HG02610 (cell line): Measurements from ENCODE around the gene P4HA1.
A peak's percentile ranks its signal among the peaks of the same experiment; 100 is the strongest.

Source experiments
- ATAC-seq: cut with Tn5 transposase; IDR thresholded peaks from one replicate; pipeline ENCODE4 v1.9.1; 2021; ENCODE audit warnings: mild to moderate bottlenecking, moderate library complexity; ENCODE audit not compliant: unreplicated experiment

The P4HA1 gene

DNA sequence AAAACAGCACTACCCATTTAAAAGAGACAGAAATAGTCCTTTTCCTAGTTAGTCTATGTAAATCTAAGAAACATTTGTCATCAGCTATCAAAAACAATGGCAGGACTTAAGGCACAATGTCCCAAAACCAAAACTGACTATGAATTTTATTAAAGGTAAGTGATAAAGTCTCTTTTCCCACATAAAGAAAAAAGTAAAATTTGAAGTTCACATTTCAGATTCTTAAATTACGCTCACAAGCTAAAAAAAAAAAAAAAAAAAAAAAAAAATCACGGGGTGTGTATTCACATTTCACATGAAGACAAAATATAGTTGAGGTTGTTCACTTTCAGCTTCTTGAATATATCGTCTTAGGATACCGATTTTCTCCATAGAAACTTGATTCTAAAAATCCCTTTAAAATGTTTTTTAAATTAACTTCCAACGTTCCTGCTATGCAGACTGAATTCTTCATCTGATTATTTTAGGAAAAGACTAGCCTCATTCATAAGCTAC lies 1.6 kb downstream of the P4HA1 start:
- ATAC-seq, result no peak

DNA sequence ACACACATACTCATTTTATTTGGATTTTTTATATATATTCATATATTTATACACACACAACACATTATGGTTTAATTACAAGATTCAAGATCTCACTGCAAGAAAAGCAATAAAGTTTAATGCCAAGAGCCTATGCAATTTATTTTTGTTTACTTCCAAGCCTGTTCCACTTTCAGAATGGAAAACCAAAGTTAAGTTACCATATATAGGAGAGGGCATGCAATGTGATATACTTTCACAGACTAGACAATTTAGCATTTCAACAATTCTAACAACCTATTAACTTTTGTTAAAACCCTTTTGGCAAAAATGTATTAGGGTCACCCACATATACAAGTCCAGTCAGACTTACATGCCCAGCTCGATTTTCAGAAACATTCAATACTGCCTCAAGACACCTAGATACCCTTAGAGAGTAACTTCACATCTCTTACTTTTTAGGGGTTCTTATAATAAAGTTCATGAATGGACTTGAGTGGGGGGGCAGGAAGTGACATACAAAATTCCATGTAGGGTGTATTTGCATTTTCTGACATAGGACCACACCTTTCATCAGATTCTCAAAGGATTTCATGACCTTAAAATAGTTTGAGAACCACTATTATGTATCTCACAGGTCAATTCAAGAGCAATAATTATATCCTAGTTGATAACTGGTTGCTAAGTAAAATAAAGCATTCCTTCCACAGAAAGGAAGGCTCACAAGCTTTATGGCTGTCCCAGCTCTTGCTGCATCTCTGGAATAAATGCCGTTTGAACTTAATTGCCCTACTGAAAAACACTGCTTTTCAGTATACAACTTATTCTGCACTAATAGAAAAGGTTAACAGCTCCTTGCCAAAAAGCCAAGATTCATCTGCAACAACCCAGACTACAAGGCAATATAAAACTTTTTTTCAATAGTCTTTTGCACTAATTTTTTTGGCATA lies 2.5 kb downstream of the P4HA1 start:
- ATAC-seq, result no peak

DNA sequence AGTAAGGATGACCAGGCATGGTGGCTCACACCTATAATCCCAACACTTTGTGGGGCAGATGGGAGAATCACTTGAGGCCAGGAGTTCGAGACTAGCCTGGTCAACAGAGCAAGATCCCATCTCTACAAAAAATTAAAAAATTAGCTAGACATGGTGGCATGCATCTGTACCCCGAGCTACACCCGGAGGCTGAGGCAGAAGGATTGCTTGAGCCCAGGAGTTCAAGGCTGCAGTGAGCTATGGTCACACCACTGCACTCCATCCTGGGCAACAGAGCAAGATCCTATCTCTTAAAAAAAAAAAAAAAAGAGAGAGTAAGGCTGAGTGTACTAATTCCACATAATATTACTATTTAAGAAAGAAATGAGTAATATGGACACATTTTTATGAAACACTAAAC lies 3.8 kb downstream of the P4HA1 start:
- no peak for ATAC-seq

DNA sequence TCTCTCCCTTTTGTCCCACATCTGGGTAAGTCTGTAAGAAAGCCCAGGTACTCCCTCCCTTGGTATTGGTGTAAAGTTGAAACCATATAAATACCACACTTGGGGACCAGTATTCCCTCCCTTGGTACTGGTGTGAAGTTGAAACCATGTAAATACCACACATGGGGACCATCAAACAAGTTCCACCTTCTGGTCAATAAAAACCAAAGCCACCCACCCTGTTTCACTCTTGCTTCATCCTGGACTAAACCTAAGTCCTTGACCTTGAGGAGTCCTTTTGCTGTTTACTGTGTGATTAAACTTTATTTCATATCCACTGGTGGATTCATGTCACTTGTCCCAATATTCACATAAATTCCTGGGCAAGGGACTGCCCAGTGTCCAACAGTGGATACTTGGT lies 8.4 kb downstream of the P4HA1 start:
- peak; percentile 63 for ATAC-seq

DNA sequence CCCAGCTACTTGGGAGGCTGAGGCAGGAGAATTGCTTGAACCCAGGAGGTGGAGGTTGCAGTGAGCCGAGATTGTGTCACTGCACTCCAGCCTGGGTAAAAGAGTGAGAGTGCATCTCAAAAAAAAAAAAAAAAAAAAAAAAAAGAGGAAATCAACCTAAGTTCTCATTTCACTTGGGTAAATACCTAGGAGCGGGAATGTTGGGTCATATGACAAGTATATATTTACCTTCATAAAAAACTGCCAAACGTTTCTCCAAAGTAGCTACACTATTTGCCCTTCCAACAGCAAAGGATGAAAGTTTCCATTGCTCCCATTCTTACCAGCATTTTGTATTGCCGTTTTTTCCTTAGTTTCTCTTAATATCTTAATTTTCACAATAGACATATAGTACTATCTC lies 9.8 kb downstream of the P4HA1 start:
- no peak for ATAC-seq

DNA sequence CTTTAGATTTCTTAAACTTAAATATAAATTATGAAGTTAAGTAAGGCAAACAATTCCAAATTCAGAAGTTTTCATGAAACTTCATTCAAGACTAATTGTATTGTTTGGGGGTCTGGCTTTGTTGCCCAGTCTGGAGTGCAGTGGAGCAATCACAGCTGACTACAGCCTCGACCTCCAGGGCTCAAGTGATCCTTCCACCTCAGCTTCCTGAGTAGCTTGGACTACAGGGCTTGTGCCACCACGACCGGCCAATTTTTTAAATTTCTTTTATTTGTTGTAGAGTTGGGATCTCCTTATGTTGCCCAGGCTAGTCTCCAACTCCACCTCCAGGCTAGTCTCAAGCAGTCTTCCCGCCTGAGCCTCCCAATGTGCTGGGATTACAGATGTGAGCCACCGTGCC lies 12.5 kb downstream of the P4HA1 start:
- no peak for ATAC-seq

DNA sequence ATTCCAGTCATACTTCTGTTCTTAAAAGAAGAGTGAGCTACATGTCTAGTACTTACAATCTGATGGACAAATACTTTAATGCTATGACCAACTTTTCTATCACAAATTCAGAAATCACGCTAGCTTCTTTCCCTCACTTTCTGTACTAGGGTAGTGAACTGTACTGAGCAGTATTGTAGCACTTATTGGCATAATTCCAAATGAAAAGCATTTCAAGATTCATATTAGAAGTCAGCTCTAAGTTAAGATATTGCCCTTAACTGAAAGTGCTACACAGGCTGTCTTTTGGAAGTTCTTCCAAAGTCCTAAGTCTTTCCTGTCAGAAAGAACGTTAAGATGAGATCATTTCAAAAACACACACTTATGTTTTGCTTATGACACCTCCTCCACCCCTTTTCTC lies 13.4 kb downstream of the P4HA1 start:
- ATAC-seq, result no peak

DNA sequence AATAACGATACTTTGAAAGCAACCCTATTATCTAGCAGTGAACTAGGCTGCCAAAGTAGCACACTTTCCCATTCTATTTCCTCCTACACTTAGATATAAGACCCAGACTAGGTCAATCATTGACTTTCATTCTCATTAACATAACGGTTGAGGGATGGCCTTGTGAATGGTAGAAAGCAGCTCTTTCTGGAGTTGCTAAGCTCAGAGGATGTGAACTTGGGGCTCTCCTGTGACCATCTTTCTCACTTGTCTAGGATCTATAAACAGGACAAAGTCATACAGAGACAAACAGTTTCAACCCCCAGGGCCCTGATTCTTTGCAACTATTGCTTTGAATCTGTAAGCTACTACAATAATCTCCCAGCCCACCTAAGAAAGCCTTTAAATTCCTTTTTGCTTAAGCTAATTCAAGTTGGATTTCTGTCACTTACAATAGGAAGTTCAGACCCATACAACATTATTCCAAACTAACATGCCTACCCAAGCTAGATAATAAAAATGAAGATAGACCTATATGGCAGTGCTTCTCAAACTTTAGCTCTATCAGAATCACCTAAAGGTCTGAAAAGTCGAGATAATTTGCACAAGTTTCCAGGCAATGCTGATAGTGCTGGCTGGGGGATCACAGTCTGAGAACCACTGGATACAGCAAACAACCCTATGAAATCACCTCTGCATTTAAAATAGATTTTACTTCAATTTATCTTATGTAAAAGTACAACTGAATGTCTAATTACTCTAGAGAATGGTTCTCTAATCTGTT lies 16.7 kb downstream of the P4HA1 start:
- ATAC-seq, result peak; percentile 84

DNA sequence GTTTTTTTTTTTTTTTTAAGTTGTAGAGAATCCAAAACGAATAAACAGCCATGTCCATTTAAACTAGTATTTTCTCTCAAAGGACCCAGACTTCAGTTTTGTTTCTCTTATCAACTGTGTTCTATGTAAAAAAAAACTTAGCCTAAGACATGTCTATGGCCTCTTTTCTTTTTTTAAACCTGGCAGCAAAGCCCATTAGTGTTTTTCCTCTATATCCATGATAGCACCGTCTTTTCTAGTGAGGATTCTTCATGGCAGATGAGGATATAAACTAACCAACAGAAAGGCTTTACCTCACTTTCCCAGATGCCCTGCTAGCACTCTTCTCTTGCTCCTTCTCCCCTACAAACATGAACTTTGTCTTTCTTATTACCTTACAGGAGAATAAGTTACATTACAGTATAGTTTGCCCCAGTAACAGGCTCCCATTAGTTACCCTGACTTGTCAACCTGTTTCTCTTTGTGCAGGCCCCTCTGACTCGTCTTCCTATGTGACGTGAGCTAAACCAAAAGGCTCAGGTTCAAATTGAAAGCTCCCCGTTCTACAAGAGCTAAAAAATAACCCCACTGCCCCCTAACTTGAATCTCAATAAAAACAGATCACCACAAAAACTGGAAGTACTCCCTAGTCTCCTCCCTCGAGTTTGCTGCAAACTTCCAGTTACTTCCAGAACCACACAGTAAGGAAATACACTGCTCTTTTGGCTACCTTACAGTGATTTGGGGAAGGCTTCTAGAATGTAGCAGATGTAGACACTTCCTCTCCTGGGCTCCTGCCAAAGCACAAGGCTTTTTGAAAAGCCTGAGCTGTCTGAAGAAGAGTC lies 20.1 kb downstream of the P4HA1 start:
- no peak for ATAC-seq

DNA sequence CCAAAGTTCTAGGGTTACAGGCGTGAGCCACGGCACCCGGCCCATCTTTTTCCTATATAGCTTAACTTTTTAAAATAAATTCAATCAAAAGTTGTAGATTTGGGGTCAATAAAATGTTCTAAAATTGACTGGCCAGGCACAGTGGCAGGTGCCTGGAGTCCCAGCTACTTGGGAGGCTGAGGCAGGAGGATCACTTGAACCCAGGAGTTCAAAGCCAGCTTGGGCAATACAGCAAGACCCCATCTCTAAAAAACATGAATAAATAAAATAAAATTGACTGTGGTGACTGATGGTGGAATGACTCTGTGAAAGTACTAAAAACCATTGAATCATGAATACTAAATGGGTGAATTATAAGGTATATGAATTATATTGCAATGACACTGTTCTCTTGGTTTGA lies 20.8 kb downstream of the P4HA1 start:
- no peak for ATAC-seq

DNA sequence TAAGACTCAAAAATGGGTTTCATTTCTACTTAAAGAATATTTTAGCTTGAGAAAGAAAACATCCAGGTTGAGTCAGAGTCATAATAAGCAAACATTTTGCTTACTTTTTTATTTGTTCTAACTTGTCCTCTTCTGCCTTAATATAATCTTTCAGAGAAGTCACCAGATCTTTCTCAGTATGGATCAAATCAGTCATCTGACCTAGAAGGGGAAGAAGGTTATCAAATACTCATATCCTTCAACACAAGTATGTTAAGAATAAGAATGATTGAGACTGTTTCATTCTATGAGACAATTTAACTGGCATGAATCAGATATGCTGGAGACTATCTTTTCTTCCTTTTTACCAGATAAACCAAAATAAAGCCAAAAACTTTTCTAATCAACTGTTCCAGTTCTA lies 23.0 kb downstream of the P4HA1 start:
- ATAC-seq, result no peak

DNA sequence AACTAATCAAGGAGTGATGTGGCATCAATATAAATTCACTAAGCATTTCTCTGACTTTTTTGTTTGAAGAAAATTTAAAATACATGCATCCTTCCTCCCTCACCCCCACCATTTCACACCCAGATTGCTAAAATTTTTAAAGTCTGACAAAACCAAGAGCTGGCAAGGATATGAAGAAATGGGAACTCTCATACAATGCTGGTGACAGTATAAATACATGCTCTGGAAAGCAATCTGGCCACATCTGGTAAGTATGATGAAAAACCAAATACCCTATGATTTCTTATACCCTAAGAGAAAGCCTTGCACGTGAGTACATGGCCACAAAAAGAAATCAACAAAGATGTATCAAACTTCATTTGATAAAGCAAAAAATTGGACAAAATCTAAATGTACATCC lies 31.2 kb downstream of the P4HA1 start:
- no peak for ATAC-seq

DNA sequence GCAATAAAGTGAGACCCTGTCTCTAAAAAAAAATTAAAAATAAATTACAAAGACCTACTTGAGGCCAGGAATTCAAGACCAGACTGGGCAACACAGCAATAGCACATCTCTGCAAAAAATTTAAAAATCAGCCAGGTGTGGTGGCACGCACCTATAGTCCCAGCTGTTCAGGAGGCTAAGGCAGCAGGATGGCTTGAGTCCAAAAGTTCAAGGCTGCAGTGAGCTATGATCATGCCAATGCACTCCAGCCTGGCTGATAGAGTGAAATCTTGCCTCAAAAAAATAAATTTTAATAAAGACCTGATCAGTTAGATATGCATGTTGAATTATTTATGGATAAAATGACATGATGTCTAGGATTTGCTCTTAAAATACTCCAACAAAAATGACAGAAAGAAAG lies 34.9 kb downstream of the P4HA1 start:
- ATAC-seq, result no peak

DNA sequence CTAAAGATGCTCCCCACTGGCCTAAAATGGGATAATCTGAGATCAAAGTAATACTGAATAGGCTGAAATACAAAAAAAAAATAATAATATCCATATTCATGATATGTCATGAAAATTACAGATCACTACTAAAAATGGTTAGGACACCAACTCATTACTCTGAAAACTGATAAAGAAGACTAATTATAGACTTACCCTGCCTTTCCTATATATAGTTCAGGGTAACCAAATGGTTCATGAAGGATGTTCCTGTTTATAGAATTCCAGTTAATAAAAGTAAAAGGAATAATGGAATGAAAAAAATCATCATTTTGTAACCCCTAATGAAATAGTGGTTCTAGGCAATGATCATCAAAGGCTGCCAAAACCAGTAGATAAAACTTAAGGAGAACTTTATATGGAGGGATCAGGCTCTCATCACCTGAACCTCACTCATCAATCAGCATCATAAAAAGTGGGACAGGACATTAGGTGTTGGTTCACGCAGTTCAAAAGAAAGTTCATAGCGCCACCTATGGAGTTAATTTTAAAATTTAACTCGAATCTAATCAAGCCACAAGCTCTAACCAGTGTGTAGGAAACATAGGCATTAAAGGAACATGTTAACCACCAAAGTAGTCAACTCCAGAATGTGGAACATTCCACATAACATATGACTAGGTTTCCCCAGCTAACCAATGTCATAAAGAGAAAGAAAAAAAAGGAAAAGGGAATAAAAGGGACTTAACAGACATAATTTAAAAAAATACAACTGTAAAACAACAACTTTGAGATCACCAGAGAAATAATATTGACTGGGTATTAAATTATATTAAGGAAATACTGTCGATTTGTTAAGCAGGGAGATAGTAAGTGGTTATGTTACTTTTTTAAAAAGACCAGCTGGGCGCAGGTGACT lies 35.7 kb downstream of the P4HA1 start:
- ATAC-seq, result no peak

DNA sequence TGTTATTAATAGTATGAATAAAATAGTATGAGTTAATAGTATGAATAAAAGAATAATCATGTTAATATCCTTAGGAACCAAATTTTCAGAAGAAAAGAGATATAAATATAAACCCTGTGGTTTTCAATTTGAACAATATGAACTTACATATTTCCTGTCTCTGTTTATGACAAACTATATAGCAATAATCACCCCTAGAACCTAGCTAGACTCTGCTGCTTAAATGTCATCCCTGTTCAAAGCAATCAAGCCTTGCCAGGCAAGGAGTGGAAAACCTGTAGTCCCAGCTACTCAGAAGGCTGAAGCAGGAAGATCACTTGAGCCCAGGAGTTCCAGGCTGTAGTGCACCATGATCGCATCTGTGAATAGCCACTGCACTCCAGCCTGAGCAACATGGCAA lies 36.5 kb downstream of the P4HA1 start:
- ATAC-seq, result no peak

DNA sequence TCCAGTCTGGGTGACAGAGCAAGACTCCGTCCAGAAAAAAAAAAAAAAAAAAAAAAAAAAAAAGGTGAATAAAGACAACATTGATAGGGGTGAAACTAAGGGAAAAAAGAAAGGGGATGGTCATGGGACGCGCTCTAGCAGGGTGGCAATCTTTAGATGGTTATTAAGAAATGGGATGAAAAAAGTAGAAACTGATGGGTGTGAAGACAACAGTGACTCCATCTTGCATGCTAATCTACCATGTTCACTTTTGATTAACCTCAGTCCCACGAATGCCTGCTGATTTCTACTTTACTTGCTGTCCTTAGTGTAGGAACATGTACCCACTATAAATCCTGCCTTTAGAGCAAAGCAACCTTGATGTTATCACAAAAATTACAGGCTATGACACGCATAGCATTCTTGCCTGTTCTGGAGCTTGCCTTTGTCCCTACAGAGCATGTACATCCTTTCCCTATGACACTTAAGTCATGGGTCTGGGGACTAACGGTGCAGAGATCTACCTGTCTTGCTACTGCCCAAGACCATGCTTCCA lies 38.5 kb downstream of the P4HA1 start:
- ATAC-seq, result no peak

DNA sequence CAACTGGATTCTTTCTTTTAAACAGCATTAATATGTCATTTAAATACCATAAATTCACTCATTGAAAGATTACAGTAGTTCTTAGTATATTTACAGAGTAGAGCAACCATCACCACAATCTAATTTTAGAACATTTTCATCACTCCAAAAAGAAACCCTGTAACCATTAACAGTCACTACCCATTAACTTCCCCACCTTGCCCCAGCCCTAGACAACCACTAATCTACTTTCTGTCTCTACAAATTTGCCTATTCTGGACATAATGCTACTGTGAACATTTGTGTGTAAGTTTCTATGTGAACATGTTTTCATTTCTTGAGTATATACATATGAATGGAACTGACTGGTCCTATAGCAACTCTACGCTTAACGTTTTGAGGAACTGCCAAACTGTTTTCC lies 42.4 kb downstream of the P4HA1 start:
- peak; percentile 86 for ATAC-seq

DNA sequence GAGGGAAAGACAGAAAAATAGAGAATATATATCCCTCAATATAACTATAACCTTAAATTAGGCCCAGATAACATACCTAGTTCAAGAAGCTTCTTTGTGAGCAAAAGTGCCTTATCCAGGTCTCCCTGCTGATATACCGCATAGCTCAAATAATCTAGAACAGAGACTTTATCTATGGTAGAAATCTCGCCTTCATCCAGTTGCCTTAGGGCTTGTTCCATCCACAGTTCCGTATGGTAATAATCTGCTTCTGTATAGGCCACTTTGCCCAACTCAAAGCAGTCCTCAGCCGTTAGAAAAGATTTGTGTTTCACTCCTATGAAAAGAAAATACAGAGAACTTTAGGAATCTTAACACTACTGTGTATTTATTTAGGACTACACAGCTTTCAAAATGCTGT lies 43.4 kb downstream of the P4HA1 start:
- ATAC-seq, result no peak

DNA sequence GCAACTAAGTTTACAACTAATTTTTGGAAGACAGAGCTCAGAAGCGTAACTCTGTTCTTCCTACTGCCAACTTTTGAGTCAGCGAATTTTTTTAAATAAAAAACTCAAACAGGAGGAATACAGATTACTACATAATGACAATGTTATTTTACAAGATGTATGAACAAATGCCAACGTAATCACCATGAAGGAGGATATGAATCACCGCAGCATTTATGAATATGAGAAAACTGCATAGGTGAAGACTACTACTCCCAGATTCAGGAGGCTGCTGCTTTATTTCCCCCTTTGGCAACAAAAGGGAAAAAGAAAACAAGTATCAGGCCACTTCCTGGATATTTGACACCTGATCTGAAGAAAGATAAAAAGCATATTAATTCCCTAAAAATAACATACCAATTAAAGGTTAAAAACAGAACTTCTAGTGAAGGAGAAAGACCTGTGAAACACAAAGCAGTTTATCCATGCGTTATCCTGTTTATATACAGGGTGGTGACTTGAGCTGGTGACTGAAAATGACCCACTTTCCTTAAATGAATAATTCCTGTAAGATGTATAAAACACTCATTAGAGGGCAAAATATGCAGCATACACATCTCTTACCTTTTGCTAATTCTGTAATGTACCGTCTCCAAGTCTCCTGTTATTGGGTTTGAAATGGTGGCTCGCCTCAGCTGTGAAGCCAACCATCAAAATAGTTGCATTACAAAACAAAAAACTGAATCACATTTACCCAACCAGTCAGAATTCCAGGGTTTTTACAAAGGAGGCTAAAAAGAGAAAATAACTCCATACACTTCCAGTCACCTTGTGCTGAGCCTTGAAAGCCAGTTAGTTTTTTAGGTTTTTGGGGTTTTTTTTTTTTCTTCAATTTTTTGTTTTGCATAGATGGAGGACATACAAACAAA lies 52.0 kb downstream of the P4HA1 start:
- no peak for ATAC-seq
